Gastrocnemius medialis (tissue), 4 donors: ENCODE measurements around the gene IL1B.

Experiments
- CTCF ChIP-seq, 5 experiments: fragments of 450-650 bp in 3 of 5; fragments of 200-600 bp in 2 of 5; sonication (generic) in 2 of 5; IDR thresholded peaks in 4 of 5; conservative IDR thresholded peaks in 1 of 5; 1 replicate in 4 of 5; 2 replicates in 1 of 5; pipeline ENCODE4 v1.5.1; 2016 to 2019; ENCODE audit warnings: antibody characterized with exemption in 5 of 5, mild to moderate bottlenecking in 3 of 5, moderate library complexity in 3 of 5
- POLR2A ChIP-seq, 2 donors: fragments of 450-650 bp; IDR thresholded peaks; one replicate each; pipeline ENCODE4 v1.6.1; 2017; ENCODE audit warnings: antibody characterized with exemption in 2 of 2, mild to moderate bottlenecking in 2 of 2, moderate library complexity in 2 of 2

GRCh38 chr2:112813280-112813966 lies 23.2 kb downstream of the IL1B start:
- TF ChIP-seq POLR2A (IDR thresholded peaks at IDR 0.05) (no peak), CTCF (IDR thresholded peaks at IDR 0.05 in 4 of 5, conservative IDR thresholded peaks at IDR 0.05 in 1 of 5) (no peak)
